NCI-H748 (cell line): ENCODE data around the gene GFPT2.

Source experiments
- DNase-seq: peaks from one replicate; lab custom pipeline; 2025; ENCODE audit not compliant: unreplicated experiment; lab: John Stamatoyannopoulos, UW

GFPT2 gene

DNA sequence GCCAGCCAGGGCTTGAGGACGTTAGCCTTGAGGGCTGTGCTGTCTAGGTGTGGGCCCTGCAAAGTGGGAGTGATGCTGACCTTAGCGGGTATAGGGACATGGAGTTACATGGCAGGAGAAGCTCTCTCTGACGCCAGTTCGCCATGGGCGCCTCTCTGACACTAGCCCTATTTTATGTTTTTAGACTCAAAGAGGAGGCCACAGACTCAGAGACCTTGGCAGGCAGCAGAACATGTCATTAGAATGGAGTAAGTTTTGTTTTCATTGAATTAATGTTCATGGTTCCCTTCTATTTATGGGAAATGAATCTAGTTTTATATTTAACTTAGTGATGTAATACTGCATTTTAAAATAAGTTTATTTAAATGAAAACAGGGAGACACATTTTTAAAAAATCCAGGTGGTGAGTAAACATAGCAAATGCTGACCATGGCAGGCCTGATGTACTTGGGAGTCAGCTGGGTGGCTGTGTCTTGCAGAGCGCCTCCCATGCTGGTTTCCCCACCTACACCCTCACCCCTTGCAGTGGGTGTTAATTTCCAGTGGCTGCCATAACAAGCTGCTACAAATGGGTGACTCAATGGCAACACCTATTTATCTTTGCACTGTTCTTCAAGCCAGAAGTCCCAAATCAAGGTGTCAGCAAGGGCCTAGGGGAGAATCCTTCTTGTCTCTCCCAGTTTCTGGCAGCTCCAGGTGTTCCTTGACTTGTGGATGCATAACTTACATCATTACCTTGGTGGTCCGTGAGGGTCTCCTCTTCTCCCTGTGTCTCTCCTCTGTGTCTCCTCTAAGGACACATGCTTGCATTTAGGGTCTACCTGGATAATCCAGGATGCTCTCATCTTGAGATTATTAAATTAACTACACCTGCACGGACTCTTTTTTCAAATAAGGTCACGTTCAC lies 25.6 kb upstream of the GFPT2 start:
- no peak for DNase-seq

DNA sequence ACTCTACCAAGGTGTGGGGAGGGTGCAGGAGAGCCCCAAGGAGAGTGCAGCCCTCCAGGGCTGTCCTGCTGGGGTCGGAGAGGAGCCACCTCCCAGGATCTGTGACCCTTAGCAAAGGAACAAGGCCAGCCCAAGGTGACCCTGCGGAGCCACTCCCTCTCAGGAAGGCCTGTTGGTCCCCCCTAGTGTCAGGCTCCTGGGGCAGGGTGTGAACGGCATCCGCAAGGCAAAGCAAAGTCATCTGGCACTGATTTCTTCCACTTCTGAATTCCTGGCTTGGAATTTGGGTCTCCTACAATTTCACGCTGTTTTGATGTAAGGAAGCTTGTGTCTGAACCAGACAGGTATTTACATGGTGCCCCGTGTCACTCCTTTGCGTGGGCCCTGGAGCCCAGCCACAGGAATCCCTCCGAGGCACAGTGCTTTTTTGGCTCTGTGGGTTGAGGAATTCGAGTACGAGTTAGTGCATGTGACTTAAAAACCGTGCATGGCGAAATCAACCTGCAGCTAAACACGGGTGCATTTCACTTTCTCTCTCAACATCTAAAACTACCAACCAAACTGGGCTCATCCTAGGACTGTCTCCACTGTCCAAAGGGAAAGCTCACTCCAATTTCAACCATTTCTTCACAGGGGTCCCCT lies 24.5 kb upstream of the GFPT2 start:
- no peak for DNase-seq

DNA sequence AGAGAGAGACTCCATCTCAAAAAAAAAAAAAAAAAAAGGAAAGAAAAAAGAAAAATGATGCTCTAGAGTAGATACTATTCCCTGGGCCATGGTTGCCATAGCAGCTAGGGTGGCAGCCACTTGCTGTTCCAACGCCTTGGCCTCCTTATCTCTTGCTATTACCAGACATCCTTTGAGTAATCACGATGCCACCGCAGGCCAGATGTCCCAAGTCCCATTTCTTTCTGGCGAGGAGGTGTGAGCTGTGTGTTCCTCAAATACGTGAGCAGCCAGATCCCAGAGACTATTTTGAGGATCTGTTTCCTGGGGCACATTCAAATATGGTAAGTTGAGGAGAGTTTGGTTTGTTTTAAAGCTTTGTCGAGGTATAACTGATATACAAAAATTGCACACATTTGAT lies 23.4 kb upstream of the GFPT2 start:
- no peak for DNase-seq

- DNase-seq: no peak
Measured at GRCh38 chr5:180375955-180376354, 22.8 kb upstream of the GFPT2 start.

GRCh38 chr5:180375291-180375690 lies 22.2 kb upstream of the GFPT2 start:
- DNase-seq: no peak

DNA sequence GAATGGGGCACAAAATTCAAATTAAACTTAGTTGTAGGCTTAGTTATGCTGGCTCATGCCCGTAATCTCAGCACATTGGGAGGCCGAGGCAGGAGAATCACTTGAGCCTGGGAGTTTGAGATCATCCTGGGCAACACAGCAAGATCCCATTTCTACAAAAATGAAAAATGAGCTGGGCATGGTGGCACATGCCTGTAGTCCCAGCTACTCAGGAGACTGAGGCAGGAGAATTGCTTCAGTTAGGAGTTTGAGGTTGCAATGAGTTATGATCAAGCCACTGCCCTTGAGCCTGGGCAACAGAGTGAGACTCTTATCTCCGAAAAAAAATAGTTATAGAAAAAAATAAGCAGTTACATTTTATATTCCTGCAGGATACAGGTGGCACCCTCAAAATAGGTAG lies 20.7 kb upstream of the GFPT2 start:
- DNase-seq: no peak

DNA sequence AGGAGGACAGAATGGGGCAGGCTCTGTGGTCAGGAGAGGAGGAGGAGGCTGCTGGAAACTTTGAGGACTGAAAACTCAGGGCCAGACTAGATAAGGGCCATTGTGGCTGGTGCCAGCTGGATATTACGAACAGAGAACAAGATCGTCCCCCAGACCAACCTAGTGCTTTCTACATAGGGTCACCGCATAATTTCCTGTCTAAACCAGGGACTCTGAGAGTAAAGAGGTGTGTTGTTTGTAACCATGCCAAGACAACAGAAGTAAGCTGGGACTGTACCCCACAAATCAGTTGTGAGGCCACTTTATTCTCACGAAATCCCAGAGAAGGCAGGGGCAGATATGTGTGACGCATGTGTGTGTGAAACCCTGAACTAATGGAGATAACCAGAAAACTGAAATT lies 20.3 kb upstream of the GFPT2 start:
- DNase-seq: no peak

DNA sequence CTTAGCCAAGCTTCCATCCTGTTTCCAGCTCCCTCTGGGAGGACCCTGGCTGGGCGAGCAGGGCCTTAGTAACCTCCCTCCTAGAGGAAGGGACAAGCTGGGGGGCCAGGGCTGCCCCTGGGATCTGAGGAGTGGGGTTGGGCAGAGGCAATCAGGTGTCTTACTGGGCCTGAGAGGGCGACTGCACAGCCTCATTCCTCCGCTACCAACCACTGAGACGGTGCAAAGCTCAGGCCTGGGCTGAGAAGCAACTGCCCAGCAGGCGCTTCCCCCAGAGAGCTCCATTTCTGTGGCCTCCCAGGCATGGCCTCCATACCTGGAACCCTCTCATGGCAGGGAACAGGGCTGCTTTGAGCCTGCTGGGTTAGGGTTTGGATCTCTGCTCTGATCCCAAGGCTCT lies 18.8 kb upstream of the GFPT2 start:
- no peak for DNase-seq

DNA sequence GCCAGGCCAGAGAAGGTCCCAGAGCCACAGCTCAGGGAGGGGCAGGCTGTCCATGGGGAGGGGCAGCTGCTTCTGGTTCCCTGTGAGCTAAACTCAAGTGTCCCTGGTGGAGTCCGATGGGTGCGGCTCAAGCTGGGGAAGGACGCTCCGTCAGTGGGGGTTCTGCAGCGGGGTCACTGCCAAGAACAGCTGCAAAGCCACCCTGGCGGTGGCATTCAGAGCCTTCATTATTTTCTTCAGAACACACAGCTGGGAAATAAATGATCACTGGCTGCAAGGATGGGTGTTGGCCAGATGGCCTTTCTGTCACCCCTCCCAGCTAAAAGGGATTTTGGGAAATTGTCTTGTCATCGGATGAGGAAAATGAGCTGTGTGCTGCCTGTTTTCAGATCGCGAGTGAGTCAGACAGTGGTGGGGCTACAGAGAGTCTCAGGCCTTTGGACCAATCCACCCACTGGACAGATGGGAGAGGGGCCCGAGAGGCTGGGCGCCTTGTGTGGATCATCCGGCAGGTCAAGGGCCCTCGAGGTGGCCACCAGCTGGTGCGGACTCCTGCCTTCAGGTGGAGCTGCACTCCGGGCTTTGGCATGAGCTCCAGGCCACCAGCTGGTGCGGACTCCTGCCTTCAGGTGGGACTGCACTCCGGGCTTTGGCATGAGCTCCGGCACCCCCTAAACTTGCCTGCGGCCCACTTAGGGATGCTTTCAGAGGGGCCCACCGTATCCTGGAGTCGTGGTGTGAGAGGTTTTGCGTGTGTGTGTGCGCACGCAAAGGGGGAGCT lies 17.9 kb upstream of the GFPT2 start:
- DNase-seq: no peak

DNA sequence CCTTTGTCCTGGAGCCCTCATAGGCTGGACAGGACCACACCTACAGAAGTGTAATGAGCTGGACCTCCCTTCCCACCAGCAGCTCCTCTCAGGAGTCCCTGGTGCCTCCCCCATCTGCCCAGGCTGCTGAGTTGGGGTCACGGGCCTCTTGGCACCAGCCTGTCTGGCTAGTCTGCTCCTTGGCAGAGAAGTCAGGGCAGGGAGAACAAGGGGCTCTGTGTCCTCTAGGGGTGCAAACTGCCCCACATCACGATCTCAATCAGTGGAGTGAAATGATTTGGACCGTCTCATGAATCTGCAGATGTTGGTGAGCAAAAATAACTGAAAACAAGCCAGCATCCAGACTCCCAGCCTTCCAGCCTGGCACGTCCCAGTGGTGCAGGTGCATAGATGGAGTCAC lies 14.9 kb upstream of the GFPT2 start:
- no peak for DNase-seq

DNA sequence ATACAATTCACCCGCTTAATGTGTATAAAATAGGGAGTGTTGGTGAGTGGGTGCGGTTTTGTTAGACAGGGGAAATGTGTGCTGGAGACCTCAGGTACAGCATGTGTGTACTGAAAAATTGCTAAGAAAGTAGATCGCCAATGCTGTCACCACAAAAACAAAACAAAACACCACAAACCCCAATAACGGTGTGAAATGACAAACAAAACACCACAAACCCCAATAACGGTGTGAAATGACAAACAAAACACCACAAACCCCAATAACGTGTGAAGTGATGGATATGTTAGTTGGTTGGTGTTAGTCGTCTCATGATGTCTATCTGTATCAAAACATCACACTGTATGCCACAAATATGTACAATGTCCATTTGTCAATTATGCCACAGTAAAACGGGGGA lies 14.2 kb upstream of the GFPT2 start:
- DNase-seq: no peak

GRCh38 chr5:180366326-180366725 lies 13.2 kb upstream of the GFPT2 start:
- no peak for DNase-seq

- DNase-seq: no peak
Measured at GRCh38 chr5:180365829-180366228, 12.7 kb upstream of the GFPT2 start.

GRCh38 chr5:180364306-180364856 lies 11.2 kb upstream of the GFPT2 start:
- DNase-seq: no peak

- DNase-seq: no peak
Measured at GRCh38 chr5:180360078-180360957, 7.2 kb upstream of the GFPT2 start.

DNA sequence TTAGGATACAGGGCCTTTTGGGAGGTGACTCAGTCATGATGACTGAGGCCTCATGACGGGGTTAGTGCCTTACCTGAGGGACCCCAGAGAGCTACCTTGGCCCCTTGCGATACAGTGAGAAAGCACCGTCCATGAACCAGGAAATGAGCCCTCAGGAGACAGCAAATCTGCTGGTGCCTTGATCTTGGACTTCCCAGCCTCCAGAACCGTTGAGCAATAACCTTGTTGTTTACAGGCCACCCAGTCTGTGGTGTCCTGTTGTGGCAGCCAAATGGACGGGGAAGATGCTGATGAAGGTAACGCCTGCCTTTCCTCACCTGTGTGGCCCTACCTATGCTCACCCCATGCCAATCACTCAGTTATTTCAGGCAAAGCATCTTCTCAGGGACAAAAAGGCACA lies 5.6 kb upstream of the GFPT2 start:
- DNase-seq: no peak

- no peak for DNase-seq
Measured at GRCh38 chr5:180358179-180358578, 5.0 kb upstream of the GFPT2 start.

DNA sequence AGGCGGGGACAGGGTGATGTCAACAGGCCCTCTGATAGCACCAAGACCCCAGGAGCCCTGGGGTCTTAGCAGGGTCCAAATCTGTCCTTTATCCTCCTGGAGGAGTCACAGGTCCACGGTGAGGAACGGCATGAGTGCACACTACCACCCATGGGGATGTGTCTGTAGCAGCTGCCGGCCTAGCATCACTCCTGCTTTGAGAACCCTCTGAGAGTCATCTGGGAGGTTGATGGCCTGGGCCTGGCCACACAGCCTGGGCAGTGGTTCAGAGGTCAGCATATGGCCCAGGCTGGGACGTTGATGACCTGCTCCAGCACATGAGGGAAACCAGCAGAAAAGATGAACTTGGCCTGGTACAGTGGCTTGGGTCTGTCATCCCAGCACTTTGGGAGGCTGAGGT lies 1.8 kb upstream of the GFPT2 start:
- no peak for DNase-seq

GRCh38 chr5:180353980-180354452 lies 880 bp upstream of the GFPT2 start:
- DNase-seq: no peak
